Measurements from ENCODE around the gene DDI1.

GRCh38 chr11:104058680-104059079, 22.2 kb downstream of the DDI1 start:
- no peak for TF ChIP-seq CTCF (conservative IDR thresholded peaks at IDR 0.05)
- no peak for TF ChIP-seq ZFX (IDR thresholded peaks at IDR 0.05)
